GM19455 (cell line): ENCODE results near the gene PLEKHM2.
A peak's percentile ranks its signal among the peaks of the same experiment; 100 is the strongest.
"Not testable (repeated sequence)": the region's sequence is repeated elsewhere in the genome, so short reads cannot be mapped to it uniquely, and the experiment has no call there.

Experiments
- ATAC-seq: cut with Tn5 transposase; IDR thresholded peaks from one replicate; pipeline ENCODE4 v1.9.1; 2021; ENCODE audit not compliant: unreplicated experiment

The PLEKHM2 gene

GRCh38 chr1:15676688-15677661 is 7.1 kb upstream of the PLEKHM2 start:
- no peak for ATAC-seq

- ATAC-seq = no peak
Measured at GRCh38 chr1:15678578-15678977, 5.5 kb upstream of the PLEKHM2 start.

DNA sequence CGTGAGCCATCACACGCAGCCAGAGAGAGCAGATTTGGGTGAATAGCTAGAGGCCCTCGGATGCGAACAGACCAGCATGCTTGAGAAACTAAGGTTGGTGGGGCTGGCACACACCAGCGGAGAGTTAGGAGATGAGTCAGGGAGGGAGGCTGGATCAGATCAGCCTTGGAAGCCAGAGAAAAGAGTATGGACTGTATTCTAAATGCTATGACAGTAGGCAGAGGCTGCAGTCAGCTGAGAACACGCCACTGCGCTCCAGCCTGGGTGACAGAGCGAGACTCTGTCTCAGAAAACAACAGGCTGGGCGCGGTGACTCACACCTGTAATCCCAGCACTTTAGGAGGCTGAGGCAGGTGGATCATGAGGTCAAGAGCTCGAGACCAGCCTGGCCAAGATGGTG is 4.0 kb upstream of the PLEKHM2 start:
- ATAC-seq = no peak

DNA sequence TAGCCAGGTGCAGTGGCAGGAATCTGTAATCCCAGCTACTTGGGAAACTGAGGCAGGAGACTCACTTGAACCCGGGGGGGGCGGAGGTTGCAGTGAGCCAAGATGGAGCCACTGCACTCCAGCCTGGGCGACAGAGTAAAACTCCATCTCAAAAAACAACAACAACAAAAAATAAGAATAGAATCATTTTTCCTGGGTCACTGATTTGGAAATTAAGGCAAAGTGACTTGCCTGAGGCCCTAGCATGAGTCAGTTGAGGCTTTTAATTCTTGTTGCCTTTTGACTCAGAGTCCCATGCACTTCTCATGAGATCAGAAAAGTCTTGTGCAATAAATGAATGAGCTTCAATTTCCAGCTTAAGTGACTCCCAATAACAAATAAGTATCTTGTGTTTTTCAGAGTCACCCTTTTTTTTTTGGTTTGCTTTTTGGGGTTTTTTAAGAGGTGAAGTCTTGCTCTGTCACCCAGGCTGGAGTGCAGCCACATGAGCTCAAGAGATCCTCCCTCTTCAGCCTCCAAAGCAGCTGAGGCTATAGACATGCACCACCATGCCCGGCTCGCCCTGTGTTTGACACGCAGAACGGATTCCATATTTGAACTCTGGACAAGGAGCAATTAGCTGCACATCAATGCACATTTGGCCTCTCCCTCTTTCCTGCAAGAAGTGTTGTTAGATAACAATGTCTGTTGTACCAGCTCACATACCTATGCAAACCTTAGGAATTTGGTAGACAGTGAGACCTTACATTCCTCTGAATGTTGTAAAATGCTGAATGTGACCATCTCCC is 3.4 kb upstream of the PLEKHM2 start:
- no peak for ATAC-seq

- no peak for ATAC-seq
Measured at GRCh38 chr1:15681349-15682292, 2.5 kb upstream of the PLEKHM2 start.

DNA sequence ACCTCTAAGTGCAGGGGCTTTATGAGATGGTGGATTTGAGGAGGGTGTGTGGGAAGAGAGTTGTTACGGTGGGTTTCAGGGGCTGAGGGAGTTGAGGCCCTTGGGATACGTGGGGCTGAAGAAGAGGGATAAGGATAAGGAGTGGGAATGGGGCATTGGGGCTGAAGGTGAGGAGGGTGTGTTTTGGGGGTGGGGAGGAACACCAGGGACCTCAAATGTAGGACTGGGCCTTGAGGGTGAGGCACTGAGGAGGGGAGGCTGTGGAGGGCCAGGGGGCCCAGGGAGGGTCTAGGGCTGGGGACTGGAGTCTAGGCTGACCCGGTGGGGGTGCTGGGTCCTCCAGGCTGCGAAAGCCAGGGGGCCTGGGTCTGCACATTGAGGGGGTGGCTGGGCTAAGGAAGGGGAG is 1.2 kb upstream of the PLEKHM2 start:
- ATAC-seq = no peak

GRCh38 chr1:15683345-15684039 is 628 bp upstream of the PLEKHM2 start:
- ATAC-seq = no peak

DNA sequence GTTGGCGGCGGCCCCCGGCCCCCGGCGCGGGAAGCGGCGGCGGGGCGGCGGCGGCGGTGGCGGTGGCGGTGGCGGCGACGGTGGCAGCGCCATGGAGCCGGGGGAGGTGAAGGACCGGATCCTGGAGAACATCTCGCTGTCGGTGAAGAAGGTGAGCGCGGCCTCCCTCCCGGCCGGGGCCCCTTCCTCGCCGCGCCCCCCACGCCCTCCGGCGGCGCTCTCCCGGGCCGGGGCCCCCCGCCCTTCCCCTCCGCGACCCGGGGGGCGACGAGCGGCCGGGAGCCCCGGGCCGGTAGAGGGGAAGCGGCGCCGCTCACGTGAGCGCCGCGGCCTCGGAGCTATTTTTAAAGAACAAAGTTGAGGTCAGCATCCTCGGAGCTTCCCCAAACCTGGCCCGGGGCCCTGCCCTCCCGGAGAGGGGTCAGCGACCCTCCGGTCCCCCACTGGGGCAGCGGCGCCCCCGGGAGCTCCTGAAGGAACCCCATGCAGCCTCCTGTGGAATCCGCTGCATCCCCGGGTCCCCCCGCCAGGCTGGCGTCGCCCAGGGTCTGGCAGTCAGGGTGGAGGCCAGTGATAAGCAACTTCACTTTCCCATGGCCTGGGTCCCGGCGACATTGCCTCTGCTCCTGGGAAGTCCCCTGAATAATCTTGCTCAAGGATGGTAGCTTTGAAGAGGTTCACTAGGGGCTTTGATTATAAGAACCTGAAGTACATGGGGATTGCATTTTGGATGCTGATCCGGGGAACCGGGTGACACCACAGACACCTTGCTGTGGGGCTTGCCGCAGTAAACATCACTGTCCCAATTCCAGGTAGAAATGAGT is 560 bp downstream of the PLEKHM2 start:
- ATAC-seq = no peak

- no peak for ATAC-seq
Measured at GRCh38 chr1:15685820-15686219, 1.7 kb downstream of the PLEKHM2 start.

DNA sequence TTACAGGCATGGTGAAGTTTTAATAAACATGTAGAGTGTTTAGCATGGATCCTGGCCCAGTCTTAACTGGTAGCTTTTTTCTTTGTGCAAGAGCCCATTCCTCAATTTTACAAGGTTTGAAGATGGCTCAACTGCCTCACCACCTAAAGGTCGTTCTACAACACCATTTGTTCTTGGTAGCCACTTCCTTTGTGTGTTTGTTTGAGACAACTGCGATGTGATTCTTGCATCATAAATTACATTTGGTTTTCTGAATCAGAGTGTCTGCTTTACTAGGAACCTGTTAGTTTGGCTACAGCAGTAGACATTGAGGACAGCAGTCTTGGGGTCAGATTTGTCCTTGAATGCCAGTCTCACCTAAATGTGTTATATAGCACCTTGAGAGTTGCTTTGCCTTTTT is 3.3 kb downstream of the PLEKHM2 start:
- ATAC-seq = no peak

DNA sequence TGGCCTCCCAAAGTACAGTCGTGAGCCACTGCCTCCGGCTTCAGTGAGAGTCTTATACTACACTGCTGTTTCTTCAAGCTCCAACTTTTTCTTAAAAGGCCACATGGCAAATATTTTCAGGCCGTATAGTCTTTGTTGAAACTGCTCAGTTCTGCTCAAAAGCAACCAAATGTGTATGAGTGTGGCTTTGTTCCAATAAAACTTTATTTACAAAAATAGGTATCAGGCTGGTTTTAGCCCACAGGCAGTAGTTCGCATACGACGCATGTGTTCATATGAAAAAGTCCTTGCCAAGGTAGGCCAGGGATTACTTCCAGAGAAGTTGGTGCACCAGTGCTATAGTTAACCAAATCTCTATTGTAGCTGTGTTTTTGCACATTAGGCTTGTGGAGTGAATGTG is 6.2 kb downstream of the PLEKHM2 start:
- no peak for ATAC-seq

- ATAC-seq = no peak
Measured at GRCh38 chr1:15691434-15692032, 7.4 kb downstream of the PLEKHM2 start.

DNA sequence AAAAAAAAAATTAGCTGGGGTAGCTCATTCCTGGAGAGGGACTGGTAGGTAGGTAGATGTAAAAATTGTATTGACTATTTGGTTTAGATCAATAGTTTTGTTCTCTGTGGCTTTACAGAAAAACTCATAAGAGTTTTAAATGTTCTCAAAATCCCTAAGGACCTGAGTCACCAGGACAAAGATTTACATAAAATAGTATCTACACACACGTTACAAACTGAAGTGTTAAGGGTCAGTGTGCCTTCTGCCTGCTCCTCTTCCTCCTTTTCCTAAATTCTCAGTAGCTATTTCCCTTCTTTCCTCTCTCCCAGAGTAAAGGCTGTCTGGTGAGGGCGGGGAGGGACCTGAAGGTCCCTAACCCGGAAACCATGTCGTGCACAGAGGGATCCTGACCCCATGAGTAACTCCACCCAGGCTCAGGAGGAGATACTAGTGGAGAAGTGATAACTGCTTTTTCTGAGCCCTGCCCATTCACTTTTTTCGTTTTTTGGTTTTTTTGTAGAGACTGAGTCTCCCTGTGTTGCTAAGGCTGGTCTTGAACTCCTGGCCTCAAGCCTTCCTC is 8.1 kb downstream of the PLEKHM2 start:
- ATAC-seq = no peak

DNA sequence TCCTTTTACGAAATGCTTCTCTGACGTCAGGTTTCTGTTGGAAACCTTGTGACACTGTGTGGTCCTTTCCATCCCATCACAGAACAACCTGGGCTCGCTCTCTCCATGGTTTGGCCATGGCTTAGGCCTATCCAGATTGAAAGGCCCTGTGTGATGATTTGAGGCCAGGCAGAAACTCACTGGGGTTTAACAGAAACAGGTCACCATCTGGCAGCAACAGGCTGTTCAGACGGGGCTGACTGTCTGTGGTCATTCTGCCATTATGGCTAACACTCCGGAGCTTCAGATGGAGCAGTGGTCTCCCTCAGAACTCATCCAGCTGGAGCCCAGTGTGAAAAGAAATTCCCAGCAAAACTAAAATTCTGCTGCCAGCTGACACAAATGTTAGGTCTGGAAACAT is 9.3 kb downstream of the PLEKHM2 start:
- ATAC-seq = no peak

DNA sequence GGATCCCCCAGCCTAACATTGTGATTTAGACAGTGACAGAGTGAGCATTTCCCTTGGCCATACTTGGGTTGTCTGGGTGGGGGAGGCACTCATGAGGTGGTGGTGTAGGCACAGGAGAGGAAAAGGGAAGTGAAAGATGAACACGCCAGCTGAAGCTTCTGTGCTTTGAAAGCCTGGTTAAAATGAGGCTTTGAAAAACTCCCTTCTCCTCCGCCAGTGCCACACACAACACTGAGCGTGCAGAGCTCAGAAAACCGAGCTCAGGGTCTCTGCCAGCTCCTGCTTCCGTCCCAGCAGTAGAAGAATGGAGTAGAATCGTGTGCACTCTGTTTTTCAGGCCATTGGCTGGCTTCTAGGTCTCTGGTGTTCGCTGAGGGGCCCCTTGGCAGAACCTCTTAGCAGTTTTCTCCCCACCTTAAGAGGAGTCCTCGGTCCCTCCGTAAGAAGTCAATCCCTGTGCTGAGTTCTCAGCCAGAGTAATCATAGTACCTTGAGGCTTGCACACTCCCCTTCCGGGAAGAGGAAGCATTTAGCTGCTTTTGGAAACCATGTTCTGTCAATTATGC is 12.9 kb downstream of the PLEKHM2 start:
- ATAC-seq = peak; percentile 91

DNA sequence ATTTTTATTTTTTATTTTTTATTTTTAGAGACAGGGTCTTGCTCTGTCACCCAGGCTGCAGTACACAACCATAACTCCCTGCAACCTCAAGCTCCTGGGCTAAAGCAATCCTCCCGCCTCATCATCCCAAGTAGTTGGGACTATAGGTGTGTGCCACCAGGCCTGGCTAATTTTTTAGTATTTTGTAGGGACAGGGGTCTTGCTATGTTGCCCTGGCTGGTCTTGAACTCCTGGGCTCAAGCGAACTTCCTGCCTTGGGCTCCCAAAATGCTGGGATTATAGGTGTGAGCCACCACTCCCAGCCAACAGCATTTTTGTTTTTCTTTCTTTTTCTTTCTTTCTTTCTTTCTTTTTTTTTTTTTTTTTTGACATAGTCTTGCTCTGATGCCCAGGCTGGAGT is 14.1 kb downstream of the PLEKHM2 start:
- no peak for ATAC-seq

- ATAC-seq = not testable (repeated sequence)
Measured at GRCh38 chr1:15699321-15699720, 15.2 kb downstream of the PLEKHM2 start.

- ATAC-seq = no peak
Measured at GRCh38 chr1:15700508-15700907, 16.4 kb downstream of the PLEKHM2 start.
